Measurements from ENCODE around the gene SRL.

SRL gene

GRCh38 chr16:4202615-4203345 is 39.1 kb downstream of the SRL start:
- H3K36me3 ChIP-seq (ENCODE audit: control insufficient read depth in 2 of 2, insufficient read depth in 2 of 2, low read length in 2 of 2): no peaks in the 10 kb centered on the region
- H3K4me3 ChIP-seq (ENCODE audit: low read length in 2 of 2): no peak overlapping the region
- H3K27ac ChIP-seq (ENCODE audit: low read length): no peak overlapping the region
- H3K27me3 ChIP-seq (ENCODE audit: control insufficient read depth in 1 of 2, insufficient read depth in 2 of 2, low read length in 2 of 2): no peaks in the 10 kb centered on the region
- peaks cover 5% of the 10 kb centered on the region for H3K4me1 ChIP-seq (ENCODE audit: control insufficient read depth, insufficient read depth, low read length)
- no peak overlapping the region for H3K9ac ChIP-seq (ENCODE audit: low read length in 2 of 2)
- H3K9me3 ChIP-seq (ENCODE audit: control insufficient read depth in 2 of 2, low read length in 2 of 2): no peaks in the 10 kb centered on the region

DNA sequence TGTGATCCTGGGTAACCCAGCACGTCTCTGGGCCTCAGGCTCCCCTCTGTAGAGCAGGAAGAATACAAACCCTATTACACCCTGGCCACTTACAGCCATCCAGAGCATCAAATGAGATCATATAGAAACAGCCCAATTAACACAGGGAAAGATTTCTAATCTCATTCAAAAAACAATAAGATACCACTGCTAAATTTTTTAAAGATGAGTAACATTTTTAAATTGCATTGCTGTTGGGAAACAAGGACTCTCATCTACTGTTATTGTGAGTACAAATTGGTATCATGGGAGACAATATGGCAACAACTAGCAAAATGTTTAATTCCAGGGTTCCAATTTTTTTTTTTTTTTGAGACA is 41.1 kb downstream of the SRL start:
- Histone ChIP-seq H3K36me3 (ENCODE audit: control insufficient read depth in 2 of 2, insufficient read depth in 2 of 2, low read length in 2 of 2) (no peaks in the 10 kb centered on the region), H3K27ac (ENCODE audit: low read length) (no peak overlapping the region), H3K27me3 (ENCODE audit: control insufficient read depth in 1 of 2, insufficient read depth in 2 of 2, low read length in 2 of 2) (no peaks in the 10 kb centered on the region), H3K9ac (ENCODE audit: low read length in 2 of 2) (no peak overlapping the region), H3K4me3 (ENCODE audit: low read length in 2 of 2) (no peak overlapping the region), H3K9me3 (ENCODE audit: control insufficient read depth in 2 of 2, low read length in 2 of 2) (no peaks in the 10 kb centered on the region), H3K4me1 (ENCODE audit: control insufficient read depth, insufficient read depth, low read length) (peaks cover 5% of the 10 kb centered on the region)

GRCh38 chr16:4200000-4200780 is 41.7 kb downstream of the SRL start:
- no peaks in the 10 kb centered on the region for H3K9me3 ChIP-seq (ENCODE audit: control insufficient read depth in 2 of 2, low read length in 2 of 2)
- peak overlapping the region; percentile 36 to 48 for H3K9ac ChIP-seq (ENCODE audit: low read length in 2 of 2)
- H3K4me1 ChIP-seq (ENCODE audit: control insufficient read depth, insufficient read depth, low read length): peaks cover 5% of the 10 kb centered on the region
- no peak overlapping the region for H3K27ac ChIP-seq (ENCODE audit: low read length)
- H3K36me3 ChIP-seq (ENCODE audit: control insufficient read depth in 2 of 2, insufficient read depth in 2 of 2, low read length in 2 of 2): no peaks in the 10 kb centered on the region
- H3K4me3 ChIP-seq (ENCODE audit: low read length in 2 of 2): no peak overlapping the region
- H3K27me3 ChIP-seq (ENCODE audit: control insufficient read depth in 1 of 2, insufficient read depth in 2 of 2, low read length in 2 of 2): no peaks in the 10 kb centered on the region

- Histone ChIP-seq H3K4me3 (ENCODE audit: low read length in 2 of 2) (no peak overlapping the region), H3K27ac (ENCODE audit: low read length) (no peak overlapping the region), H3K36me3 (ENCODE audit: control insufficient read depth in 2 of 2, insufficient read depth in 2 of 2, low read length in 2 of 2) (no peaks in the 10 kb centered on the region), H3K9me3 (ENCODE audit: control insufficient read depth in 2 of 2, low read length in 2 of 2) (no peaks in the 10 kb centered on the region), H3K27me3 (ENCODE audit: control insufficient read depth in 1 of 2, insufficient read depth in 2 of 2, low read length in 2 of 2) (no peaks in the 10 kb centered on the region), H3K9ac (ENCODE audit: low read length in 2 of 2) (no peak overlapping the region), H3K4me1 (ENCODE audit: control insufficient read depth, insufficient read depth, low read length) (peaks cover 5% of the 10 kb centered on the region)
Observed at GRCh38 chr16:4198816-4199215, 43.1 kb downstream of the SRL start.

DNA sequence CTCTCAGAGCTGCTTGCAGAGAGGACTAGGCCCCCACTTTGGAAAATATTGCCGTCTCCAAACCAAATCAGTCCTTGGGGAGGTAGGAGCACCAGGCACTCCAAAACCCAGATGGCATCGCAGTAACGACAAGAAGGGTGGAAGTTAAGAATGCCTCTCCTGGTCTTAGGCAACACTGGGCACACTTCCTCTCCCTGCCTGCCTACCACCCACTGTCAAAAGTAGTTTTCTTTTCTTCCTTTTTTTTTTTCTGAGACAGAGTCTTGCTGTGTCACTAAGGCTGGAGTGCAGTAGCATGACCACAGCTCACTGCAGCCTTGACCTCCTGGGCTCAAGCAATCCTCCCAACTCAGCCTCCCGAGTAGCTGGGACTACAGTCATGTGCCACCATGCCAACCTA is 47.2 kb downstream of the SRL start:
- Histone ChIP-seq H3K4me3 (ENCODE audit: low read length in 2 of 2) (no peak overlapping the region), H3K9ac (ENCODE audit: low read length in 2 of 2) (no peak overlapping the region), H3K27me3 (ENCODE audit: control insufficient read depth in 1 of 2, insufficient read depth in 2 of 2, low read length in 2 of 2) (peaks cover 0 to 2% of the 10 kb centered on the region in 2 donors), H3K27ac (ENCODE audit: low read length) (no peak overlapping the region), H3K36me3 (ENCODE audit: control insufficient read depth in 2 of 2, insufficient read depth in 2 of 2, low read length in 2 of 2) (no peaks in the 10 kb centered on the region), H3K9me3 (ENCODE audit: control insufficient read depth in 2 of 2, low read length in 2 of 2) (no peaks in the 10 kb centered on the region), H3K4me1 (ENCODE audit: control insufficient read depth, insufficient read depth, low read length) (no peaks in the 10 kb centered on the region)

- H3K27me3 ChIP-seq (ENCODE audit: control insufficient read depth in 1 of 2, insufficient read depth in 2 of 2, low read length in 2 of 2): peaks cover 0 to 2% of the 10 kb centered on the region in 2 donors
- no peaks in the 10 kb centered on the region for H3K4me1 ChIP-seq (ENCODE audit: control insufficient read depth, insufficient read depth, low read length)
- no peak overlapping the region for H3K4me3 ChIP-seq (ENCODE audit: low read length in 2 of 2)
- no peak overlapping the region for H3K9ac ChIP-seq (ENCODE audit: low read length in 2 of 2)
- H3K9me3 ChIP-seq (ENCODE audit: control insufficient read depth in 2 of 2, low read length in 2 of 2): no peaks in the 10 kb centered on the region
- no peak overlapping the region for H3K27ac ChIP-seq (ENCODE audit: low read length)
- no peaks in the 10 kb centered on the region for H3K36me3 ChIP-seq (ENCODE audit: control insufficient read depth in 2 of 2, insufficient read depth in 2 of 2, low read length in 2 of 2)
Observed at GRCh38 chr16:4193920-4194319, 48.0 kb downstream of the SRL start.

DNA sequence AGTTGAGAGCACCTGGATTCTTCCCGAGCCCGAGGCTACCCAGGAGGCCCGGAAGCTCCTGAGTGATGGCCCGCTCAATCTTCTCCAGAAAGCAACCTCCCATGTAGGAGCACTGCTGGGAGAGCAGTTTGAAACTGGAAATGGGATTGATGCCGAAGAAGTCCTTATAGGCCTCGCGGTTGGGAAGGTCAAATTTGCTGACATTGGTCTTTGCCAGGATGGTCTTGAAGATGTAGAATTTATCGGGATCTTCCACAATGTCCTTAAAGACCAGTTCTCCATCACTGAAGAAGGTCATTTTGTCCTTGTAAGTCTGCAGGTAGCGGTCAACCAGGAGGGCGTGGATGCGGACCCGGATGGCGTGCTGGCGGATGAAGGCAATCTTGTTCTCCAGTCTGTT is 49.7 kb downstream of the SRL start:
- Histone ChIP-seq H3K4me3 (ENCODE audit: low read length in 2 of 2) (no peak overlapping the region), H3K27ac (ENCODE audit: low read length) (no peak overlapping the region), H3K9me3 (ENCODE audit: control insufficient read depth in 2 of 2, low read length in 2 of 2) (no peaks in the 10 kb centered on the region), H3K36me3 (ENCODE audit: control insufficient read depth in 2 of 2, insufficient read depth in 2 of 2, low read length in 2 of 2) (no peaks in the 10 kb centered on the region), H3K9ac (ENCODE audit: low read length in 2 of 2) (no peak overlapping the region), H3K27me3 (ENCODE audit: control insufficient read depth in 1 of 2, insufficient read depth in 2 of 2, low read length in 2 of 2) (peaks cover 0 to 2% of the 10 kb centered on the region in 2 donors), H3K4me1 (ENCODE audit: control insufficient read depth, insufficient read depth, low read length) (no peaks in the 10 kb centered on the region)

DNA sequence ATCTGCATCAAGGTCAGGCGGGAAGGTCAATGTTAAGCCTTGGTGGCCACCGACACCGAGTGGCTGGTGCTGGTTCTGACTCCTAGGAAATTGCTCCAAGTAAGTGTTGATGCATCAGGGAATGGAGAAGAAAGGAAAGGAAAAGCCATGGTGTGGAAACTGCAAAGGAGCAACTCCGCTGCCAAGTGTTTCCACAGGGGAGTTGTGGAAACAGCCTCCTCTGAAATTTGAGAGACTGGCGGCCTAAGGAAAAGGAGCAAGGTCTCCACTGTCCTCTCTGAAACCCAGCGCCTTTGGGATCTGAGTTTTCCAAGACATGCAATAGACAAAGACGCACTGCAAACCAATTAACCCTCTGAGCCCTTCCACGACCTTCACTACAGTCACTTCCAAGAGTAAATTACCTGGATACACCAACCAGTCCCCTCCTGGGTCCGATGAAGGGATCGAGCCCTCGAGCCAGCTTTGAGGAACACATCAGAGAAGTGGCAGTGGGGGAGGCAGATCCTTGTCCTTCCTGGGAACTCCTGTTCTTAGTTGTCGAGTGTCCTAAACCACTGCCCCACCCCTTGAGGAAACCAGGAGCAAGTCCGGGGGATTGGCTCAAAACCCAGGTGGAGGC is 51.1 kb downstream of the SRL start:
- Histone ChIP-seq H3K4me3 (ENCODE audit: low read length in 2 of 2) (no peak overlapping the region), H3K36me3 (ENCODE audit: control insufficient read depth in 2 of 2, insufficient read depth in 2 of 2, low read length in 2 of 2) (no peaks in the 10 kb centered on the region), H3K27ac (ENCODE audit: low read length) (no peak overlapping the region), H3K27me3 (ENCODE audit: control insufficient read depth in 1 of 2, insufficient read depth in 2 of 2, low read length in 2 of 2) (peaks cover 0 to 2% of the 10 kb centered on the region in 2 donors), H3K4me1 (ENCODE audit: control insufficient read depth, insufficient read depth, low read length) (no peaks in the 10 kb centered on the region), H3K9ac (ENCODE audit: low read length in 2 of 2) (no peak overlapping the region), H3K9me3 (ENCODE audit: control insufficient read depth in 2 of 2, low read length in 2 of 2) (no peaks in the 10 kb centered on the region)

GRCh38 chr16:4190086-4190485 is 51.8 kb downstream of the SRL start:
- Histone ChIP-seq H3K9ac (ENCODE audit: low read length in 2 of 2) (no peak overlapping the region), H3K4me3 (ENCODE audit: low read length in 2 of 2) (no peak overlapping the region), H3K9me3 (ENCODE audit: control insufficient read depth in 2 of 2, low read length in 2 of 2) (no peaks in the 10 kb centered on the region), H3K27me3 (ENCODE audit: control insufficient read depth in 1 of 2, insufficient read depth in 2 of 2, low read length in 2 of 2) (peaks cover 0 to 2% of the 10 kb centered on the region in 2 donors), H3K36me3 (ENCODE audit: control insufficient read depth in 2 of 2, insufficient read depth in 2 of 2, low read length in 2 of 2) (no peaks in the 10 kb centered on the region), H3K4me1 (ENCODE audit: control insufficient read depth, insufficient read depth, low read length) (no peaks in the 10 kb centered on the region), H3K27ac (ENCODE audit: low read length) (no peak overlapping the region)

- no peaks in the 10 kb centered on the region for H3K36me3 ChIP-seq (ENCODE audit: control insufficient read depth in 2 of 2, insufficient read depth in 2 of 2, low read length in 2 of 2)
- peak overlapping the region; percentile 87 for H3K27ac ChIP-seq (ENCODE audit: low read length)
- H3K4me1 ChIP-seq (ENCODE audit: control insufficient read depth, insufficient read depth, low read length): peaks cover 13% of the 10 kb centered on the region
- H3K4me3 ChIP-seq (ENCODE audit: low read length in 2 of 2): peak overlapping the region; percentile 69 to 81
- no peaks in the 10 kb centered on the region for H3K27me3 ChIP-seq (ENCODE audit: control insufficient read depth in 1 of 2, insufficient read depth in 2 of 2, low read length in 2 of 2)
- H3K9me3 ChIP-seq (ENCODE audit: control insufficient read depth in 2 of 2, low read length in 2 of 2): no peaks in the 10 kb centered on the region
- peak overlapping the region; percentile 79 to 82 for H3K9ac ChIP-seq (ENCODE audit: low read length in 2 of 2)
Observed at GRCh38 chr16:4184038-4184702, 57.7 kb downstream of the SRL start.

Data from stomach smooth muscle (tissue), 2 donors.